Stimulated activated CD4-positive, alpha-beta T cell treated with anti-CD3 and anti-CD28 coated beads, Interleukin-1b, Interleukin-23, amount 100 ng/mL, for 24 hours (primary cell): ENCODE data around the gene MYDGF.

Experiments
- DNase-seq, 4 experiments: peaks; one replicate each; pipeline ENCODE4 v3.0.0-alpha.2; 2020; ENCODE audit warnings: low read depth in 4 of 4, low spot score in 1 of 4

The MYDGF gene

DNA sequence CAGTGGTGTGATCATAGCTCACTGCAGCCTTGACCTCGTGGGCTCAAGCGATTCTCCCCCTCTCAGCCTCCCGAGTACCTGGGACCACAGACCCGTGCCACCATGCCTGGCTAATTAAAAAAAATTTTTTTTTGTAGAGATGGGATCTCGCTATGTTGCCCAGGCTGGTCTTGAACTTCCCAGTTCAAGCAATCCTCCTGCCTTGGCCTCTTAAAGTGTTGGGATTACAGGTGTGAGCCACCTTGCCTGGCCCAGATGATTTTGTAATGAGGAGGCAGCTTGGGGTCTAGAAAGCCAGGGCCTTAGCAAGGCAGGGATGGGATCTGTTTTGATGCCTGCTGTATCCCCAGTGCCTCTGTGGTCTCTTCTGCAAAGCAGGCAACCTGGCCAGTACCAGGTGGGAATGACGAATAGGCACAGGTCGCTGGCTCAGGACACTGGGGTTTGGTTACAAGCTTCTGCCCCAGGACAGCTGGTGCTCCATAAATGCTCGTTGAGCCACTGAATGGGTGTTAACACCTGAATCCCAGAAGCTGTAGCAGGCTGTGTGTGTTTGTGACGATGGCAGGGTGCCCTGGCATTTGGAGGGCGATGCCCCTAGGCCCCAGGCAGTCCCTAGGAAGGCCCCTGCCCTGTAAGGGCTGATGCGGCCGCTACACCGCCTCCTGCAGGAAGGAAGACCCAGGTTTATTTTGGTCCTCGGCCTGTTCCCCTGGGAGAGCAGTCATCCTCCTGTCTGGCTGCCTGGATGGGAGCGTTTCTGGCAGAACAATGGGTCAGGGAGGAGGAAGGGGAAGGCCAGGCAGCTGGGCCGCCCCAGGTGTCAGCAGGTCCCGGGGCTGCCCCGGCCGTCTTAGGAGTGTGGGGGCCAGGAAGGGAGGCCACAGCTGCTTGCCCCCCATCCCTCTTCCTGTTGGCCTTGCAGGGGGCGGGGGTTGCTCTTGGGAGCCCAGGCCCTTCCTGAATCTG is 22.2 kb downstream of the MYDGF start:
- DNase-seq: no peak

DNA sequence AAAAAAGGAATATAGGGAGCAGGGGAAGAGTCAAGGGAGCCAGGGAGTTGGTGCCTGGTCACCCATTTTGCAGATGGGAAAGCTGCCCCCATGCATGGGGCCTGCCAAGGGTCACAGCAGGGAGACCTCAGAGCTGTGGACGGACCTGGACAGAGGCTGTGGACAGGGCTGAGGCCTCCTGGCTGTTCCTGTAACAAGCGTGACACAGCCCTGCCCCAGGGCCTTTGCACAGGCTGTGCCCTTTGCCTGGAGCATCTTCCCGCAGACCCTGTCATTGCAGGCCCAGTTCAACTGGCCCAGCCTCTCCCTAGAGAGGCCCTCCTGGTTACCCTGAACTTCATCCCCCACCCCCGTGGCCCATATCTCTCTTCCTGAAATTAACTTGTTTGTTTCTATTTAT is 24.4 kb downstream of the MYDGF start:
- no peak for DNase-seq

DNA sequence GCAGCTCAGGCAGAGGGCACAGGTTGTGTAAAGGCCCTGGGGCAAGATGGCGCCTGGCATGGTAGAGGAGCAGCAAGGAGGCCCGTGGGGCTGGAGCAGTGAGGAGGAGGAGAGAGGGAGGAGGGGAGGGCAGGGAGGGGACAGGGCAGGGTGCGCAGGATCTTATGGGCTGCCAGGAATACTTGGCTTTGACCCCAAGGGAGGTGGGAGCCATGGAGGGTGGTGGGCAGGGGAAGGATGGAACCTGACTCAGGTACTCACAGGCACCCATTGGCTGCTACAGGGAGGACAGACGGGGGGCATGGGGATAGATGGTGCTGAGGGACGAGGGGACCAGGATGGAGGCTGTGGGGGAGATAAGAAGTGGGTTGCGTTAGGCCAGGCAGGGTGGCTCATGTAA is 27.5 kb downstream of the MYDGF start:
- no peak for DNase-seq

DNA sequence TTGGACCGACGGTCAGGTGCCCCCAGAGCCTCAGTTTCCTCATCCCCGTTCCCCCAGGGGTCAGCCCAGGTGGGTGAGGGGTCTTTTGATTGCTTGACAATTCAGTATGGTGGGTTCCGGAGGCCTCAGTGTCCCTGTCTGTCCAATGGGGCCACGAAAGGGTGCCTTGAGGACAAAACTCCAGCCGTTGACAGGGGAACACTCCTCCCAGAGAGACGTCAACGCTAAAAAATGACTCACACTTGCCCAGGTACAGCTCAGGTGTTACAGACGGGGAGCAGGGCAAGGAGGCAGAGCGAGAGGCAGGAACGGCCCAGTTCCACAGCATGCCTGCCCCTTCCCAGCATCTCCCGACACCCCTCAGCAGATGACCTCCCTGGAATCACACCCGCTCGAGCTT is 29.0 kb downstream of the MYDGF start:
- no peak for DNase-seq

DNA sequence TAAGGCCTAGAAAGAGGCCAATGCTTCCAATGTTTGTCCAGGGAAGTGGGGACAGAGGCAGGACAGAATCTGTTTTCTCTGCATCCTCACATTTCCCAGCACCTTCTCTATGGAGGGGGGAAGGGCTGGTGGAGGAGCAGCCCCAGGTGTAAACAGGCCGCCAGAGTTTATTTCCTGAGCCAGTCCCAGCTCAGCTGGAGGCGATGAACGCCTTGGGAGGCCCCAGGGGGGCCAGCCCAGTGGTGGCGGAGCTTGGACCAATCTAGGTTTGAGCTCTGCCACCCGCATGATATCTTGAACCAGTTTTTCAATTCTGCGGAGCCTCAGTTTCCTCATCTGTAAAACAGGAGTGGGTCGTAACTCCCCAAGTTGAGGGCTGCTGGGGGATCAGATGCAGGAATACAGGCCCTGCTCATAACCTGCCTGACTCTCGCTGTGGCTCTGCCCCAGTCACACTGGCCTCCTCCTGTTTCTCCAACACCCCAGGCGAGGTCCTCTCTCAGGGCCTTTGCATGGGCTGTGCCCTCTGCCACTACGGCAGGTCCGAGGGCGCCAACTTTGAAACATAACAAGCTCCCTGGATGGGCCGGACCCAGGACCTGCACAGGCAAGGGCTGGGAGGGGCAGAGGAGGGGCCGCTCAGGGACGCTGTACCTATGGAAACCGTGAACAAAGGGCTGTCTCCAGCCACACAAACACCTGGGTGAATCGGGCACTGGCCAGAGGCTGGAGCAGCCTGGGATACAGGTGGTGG is 29.7 kb downstream of the MYDGF start:
- DNase-seq: no peak

DNA sequence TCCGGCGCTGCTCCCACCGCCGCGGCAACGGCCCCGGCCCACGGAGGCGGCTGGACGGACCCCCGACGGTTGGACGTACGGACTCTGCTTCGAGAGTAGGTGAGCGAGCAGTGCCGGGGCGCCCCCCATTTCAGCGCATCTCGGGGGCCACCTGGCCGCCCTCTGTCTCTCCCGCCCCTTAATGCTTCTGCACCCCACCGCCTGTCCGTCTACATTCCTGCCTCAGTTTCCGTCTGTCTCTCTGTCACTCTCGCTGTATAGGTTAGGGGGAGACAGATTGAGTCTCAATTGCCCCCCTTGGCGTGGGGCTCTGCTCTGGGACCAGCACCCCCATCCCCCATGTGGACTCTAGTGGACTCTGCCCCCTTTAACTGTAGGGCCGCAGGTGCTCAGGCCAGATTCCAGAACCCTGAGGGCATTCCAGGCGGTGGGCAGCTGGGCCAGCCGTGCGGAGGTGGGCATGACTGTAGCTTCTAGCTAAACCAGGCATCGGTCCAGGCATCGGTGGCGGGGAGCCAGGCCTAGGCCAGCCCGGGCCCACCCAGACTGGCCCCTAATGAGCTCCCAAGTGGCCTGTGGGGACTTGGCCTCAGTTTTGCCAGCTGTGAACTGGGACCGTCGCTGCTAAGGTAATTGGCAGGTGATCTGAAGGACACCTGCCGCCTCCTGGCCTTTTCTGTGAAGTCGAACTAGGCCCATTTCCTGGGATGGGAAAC is 30.5 kb downstream of the MYDGF start:
- DNase-seq: no peak

DNA sequence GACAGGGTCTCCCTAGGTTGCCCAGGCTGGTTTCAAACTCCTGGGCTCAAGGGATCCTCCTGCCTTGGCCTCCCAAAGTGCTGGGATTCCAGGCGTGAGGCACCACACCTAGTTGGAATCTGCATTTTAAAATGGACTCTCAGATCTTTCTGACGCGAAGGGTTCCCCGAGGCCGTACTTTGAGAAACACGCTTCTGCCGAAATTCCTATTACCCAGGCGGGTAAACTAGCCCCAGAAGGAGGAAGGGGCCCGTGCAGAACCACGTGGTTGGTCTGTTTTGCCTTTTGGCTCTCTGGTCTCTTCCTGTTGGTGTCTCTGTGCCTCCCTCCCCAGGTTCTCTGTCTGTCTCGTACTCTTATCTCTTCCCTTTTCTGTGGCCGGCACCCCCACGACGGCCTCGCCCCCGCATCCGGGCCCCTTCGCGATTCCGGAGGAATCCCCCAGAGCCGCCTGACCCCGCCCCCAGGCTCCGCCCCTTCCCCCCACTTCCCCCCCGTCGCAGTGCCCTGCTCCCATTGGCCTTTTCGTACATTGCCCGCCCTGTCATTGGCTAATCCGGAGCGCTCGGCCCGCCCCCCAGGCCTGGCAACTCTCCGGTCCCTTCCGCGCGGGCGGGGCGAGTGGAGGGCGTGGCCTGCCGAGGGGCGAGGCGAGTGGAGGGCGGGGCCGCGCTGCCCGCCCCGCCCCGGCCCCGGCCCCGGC is 31.2 kb downstream of the MYDGF start, which contains the start of gene TNFAIP8L1:
Gene TNFAIP8L1 (plus strand): TSS at position 689 of the 703 bp plus-strand sequence. CDS start 12,354 bp downstream, outside the sequence.
- peak; percentile 99 for DNase-seq

DNA sequence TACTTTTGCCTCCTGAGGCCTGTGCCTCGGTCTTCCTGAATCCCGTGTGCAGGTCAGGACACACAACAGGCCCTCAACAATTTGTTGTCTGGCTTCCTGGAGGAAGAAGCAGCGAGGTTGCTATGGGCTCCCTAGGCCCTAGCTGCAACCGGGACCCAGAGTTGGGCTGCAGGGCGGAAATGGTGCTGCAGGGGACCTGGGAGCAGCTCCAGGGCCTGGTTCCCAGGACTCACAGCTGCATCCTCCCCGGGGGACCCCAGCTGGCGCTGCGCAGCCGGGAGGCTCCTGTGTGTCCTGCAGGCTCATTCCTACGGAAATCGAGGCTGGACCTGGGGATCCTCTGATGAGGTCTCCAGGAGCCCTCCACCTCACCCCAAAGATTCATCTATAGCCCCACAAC is 31.8 kb downstream of the MYDGF start:
- DNase-seq: no peak

DNA sequence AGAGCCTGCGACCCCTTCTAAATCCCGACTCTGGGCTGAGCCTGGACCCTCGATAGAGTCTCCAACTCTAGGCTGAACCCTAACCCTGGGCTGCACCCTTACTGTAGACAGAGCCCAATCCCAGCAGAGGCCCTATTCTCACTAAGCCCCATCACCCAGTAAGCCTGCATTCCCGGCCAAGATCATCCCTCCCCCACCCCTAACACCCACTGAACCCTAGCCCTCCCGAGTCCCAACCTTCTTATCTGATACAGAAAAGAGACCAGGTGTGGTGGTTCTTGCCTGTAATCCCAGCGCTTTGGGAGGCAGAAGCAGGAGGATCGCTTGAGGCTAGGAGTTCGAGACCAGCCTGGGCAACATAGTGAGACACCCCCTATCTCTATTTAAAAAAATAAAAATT is 33.4 kb downstream of the MYDGF start:
- no peak for DNase-seq

DNA sequence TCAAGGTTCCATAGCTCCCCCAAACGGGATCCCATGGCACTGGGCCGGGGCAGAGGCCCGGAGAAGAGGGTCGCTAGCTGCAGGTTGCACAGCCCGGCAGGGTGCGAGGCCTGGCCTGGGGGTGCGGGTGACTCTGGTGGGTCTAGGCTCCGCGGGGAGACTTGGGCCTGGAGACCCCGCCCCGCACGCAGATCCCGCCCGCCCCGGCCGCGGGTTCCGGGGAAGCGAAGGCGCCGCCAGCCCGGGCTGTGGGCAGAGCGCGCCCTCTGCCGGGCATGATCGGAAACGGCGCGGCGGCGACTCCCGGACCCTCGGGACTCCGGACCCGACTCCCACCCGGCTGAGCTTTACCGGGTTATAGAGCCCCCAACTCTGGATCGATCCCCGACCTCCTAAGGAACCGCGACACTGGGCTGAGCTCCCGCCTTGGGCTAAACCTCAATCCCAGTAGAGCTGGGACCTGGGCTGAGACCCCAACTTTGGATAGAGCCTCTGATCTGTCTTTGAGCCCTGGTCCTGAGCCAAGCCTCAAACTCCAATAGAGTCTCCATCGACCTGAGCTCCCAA is 33.9 kb downstream of the MYDGF start:
- peak; percentile 47 to 71 (median 69) for DNase-seq

DNA sequence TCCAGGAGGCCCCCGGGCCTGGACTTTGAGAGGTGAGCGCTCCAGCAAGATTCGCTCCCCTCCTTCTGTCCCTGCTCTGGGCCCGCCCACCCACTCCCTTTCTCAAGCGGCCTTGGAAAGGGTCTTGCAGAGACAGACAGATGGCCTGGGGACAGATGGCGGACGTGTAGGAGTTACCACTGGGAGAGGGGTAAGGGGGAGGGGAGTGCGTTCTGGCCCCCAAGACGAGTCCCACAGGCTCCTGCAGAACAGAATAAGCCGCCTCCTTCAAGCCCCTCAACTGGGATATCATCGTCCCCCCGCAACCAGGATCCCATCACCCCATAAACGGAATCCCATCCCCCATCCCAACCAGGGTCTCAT is 34.4 kb downstream of the MYDGF start:
- DNase-seq: no peak

DNA sequence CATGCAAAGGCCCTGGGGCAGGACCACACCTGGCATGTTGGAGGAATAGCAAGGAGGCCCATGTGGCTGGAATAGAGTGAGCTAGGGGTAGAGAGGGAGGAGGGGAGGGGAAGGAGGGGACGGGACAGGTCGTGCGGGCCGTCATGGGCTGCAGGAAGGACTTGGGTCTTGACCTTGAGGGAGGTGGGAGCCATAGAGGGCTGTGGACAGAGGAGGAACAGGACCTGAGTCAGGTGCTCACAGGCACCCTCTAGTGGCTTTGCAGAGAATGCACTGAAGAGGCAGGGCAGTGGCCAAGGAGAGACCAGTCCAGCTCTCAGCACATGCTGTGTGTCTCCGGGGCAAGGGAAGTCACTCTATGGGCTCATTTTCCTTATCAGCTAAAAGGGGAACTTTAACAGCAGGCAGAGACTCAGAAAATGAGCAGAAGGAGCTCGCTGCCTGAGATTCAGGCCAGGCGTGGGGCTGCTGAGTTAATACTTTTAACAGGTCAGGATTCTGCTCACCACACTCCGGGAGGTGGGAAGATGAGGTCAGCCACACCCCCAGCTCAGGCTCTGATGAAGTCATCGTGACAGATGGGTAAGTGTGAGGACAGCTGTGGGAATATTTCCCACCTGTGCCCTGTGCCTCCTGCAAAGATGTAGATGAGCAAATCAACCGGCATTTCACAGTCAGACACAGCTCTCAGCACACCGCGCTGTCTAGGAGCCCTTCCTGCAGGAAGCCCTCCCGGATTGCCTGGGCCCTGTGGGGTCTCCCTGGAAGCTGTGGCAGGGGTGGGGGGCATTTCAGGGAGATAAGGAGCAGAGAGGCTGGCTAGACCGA is 36.8 kb downstream of the MYDGF start:
- peak in 1 of 4 experiments; percentile 19 for DNase-seq

DNA sequence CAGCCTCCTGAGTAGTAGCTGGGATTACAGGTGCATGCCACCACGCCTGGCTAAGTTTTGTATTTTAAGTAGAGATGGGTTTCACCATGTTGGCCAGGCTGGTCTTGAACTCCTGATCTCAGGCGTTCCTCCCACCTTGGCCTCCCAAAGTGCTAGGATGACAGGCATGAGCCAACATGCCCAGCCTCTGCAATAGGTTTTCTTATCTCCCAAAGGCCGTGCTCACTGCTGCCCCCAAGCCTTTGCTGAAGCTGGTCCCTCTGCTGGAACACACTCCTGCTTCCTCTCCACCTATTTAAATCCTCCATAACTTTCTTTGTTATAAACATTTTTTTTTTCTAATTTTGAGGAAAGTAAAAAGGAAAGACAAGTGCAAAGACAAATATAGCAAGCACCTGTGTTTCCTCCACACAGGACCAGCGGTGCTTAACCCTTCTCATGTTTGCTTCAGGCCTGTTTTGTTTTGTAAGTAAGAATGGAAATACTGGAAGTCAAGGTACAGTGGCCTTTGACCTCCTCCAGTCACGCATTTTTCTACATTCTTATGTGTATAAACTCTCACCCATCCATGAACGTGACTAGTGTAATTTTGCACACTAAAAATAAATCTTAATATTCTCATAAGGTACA is 45.3 kb downstream of the MYDGF start:
- DNase-seq: no peak

DNA sequence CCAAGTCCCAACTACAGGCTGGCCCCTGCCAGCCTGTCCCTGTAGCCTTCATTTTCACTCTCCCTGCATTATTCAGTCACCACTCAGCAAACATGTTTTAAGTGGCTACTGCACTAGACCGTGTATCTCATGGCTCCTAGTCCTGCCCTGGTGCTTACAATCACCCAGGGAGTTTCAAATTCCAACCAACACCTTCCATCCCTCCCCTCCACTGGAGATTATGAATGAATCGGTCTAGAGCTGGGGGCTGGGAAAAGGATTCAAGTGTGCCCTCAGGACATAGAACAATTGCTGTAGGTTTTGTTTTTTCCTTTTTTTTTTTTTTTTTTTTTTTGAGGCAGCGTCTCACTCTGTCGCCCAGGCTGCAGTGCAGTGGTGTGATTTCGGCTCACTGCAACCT is 45.8 kb downstream of the MYDGF start:
- DNase-seq: no peak

DNA sequence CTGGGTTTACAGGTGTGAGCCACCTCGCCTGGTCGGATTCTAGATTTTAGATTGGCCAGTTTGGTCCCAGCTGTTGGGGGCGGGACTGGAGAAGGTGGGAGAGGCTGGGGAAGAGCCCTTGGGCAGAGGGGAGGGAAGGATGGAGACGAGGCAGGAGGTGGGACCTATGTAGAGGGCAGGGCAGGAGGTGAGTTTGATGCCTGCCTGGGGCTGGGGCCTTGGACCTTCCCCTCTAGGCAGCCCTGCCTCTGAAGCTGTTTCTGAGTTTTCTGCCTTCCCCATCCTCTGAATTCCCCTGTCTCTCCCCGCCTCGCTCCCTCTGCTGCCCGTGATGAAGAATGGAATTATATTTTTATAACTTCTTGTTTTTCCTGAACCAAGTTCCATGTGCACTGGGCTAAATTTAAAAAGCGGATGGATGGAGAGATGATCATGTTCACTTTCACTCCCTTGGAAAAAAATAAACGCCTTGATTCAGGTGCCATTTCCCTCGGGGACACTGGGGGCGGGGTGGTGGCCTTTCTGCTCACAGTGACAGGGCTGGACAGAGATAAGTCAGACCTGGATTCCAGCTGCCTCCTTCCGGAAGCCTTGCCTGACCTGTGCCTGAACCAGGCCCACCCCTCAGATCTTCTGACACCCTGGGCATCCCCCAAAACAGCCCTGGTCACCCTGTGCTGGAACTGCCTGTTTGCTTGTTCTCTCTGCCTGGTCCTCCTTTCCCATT is 47.3 kb downstream of the MYDGF start:
- no peak for DNase-seq

DNA sequence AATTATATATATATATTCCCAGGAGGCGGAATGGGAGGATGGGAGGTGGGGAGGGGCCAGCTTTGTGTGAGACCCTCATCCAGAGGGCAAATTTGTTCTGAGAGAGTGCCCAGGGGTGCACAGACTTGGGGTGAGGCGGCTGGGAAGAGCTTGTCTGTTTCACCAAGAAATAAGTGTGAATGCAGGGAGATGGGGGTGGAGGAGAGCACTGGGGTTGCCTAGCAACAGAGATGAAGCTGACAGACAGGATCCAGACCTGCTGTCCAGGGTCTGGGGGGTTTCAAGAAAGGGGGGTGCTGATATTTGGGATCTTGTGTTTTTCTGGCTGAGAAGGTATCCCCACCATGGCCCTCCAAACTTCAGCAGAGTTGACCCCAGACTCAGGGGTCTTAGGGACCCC is 49.5 kb downstream of the MYDGF start:
- no peak for DNase-seq

DNA sequence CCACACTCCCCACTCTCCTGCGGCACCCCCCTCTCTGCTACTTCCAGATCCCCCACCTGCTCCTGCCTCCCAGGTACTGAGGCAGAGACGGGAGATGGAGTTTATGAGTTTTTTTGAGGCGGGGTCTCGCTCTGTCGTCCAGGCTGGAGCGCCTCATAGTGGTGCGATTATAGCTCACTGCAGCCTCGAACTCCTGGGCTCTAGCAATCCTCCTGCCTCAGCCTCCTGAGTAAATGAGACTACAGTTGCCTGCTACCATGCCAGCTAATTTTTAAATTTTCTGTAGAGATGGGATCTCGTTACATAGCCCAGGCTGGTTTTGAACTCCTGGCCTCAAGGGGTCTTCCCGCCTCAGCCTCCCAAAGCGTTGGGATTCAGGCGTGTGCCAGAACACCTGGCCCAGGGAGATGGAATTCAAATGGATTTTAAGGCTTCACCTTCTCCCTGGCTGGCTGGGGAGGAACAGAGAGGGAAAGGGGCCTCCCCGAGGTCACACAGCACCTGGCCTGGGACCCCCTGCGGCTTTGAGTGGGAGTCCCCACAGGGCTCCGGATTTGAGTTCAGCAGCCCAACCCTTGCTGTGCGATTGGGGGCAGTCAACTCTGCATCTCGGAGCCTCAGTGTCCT is 50.4 kb downstream of the MYDGF start:
- no peak for DNase-seq

DNA sequence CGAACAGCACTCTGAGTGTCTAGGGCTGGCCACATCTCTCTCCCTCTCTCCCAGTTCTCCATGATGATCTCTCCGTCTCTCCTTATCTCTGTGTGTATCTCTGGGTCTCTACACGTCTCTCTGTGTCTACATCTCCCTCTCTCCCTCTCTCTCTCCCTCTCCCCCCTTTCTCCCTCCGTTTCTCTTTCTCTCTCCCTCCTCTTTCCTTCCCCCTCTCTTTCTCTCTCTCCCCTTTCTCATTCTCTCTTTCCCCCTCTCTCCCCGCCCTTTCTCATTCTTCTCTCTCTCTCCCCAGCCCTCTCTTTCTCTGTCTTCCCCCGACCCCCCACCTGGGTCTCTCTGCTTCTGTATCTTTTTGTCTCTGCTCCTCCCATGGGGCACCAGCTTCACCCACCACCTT is 52.1 kb downstream of the MYDGF start:
- no peak for DNase-seq
